Effector memory CD4-positive, alpha-beta T cell (primary cell): ENCODE results near the gene TXNRD3.

Experiments
- DNase-seq, 3 donors: peaks; one replicate each; pipeline ENCODE4 v3.0.0-alpha.2; 2020
- H3K27ac ChIP-seq: 2 replicates; pipeline ENCODE4 v1.7.0; 2013; ENCODE audit warnings: mild to moderate bottlenecking, low read length, moderate library complexity; ENCODE audit not compliant: insufficient read depth, poor library complexity, severe bottlenecking
- H3K27me3 ChIP-seq: replicated peaks from 2 replicates; pipeline ENCODE4 v1.7.0; 2013; ENCODE audit warnings: mild to moderate bottlenecking, low read length; ENCODE audit not compliant: insufficient read depth, control insufficient read depth, poor library complexity, severe bottlenecking
- H3K36me3 ChIP-seq: 2 replicates; pipeline ENCODE4 v1.7.0; 2013; ENCODE audit warnings: mild to moderate bottlenecking, low read length, moderate library complexity; ENCODE audit not compliant: control insufficient read depth, insufficient read depth
- H3K4me1 ChIP-seq: 2 replicates; pipeline ENCODE4 v1.7.0; 2013; ENCODE audit warnings: low read length, mild to moderate bottlenecking; ENCODE audit not compliant: control insufficient read depth, insufficient read depth, poor library complexity, severe bottlenecking
- H3K4me3 ChIP-seq: 2 replicates; pipeline ENCODE4 v1.7.0; 2013; ENCODE audit warnings: low read length, low read depth, mild to moderate bottlenecking; ENCODE audit not compliant: insufficient read depth, poor library complexity, severe bottlenecking
- H3K9me3 ChIP-seq: 2 replicates; pipeline ENCODE4 v1.7.0; 2013; ENCODE audit warnings: mild to moderate bottlenecking, low read length, moderate library complexity; ENCODE audit not compliant: control insufficient read depth

The TXNRD3 gene

GRCh38 chr3:126621171-126621570 lies 33.8 kb downstream of the TXNRD3 start:
- Histone ChIP-seq H3K4me3 (no peak overlapping the region), H3K9me3 (no peaks in the 10 kb centered on the region), H3K27ac (no peak overlapping the region), H3K4me1 (no peaks in the 10 kb centered on the region), H3K36me3 (no peaks in the 10 kb centered on the region), H3K27me3 (no peaks in the 10 kb centered on the region)
- no peak for DNase-seq

DNA sequence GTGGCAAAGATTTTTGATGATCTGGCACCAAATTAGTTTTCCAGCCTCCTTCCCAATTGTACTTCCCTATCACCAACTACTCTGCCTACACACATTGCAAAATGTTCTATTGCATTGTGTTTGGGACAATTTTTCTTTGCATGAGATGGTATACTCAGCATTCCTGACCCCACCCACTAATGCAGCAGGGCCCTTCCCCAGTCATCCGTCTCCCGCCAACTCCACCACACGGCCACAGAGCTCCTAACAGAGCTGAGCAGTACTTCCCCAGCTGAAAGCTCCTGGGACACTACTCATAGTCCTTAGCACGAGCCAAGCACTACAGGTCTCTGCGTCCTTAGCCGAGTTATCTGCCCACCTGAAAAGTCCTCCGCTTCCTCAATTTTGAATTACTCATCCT lies 34.2 kb downstream of the TXNRD3 start:
- H3K9me3 ChIP-seq = no peaks in the 10 kb centered on the region
- DNase-seq = no peak
- no peaks in the 10 kb centered on the region for H3K4me1 ChIP-seq
- H3K27me3 ChIP-seq = no peaks in the 10 kb centered on the region
- no peak overlapping the region for H3K4me3 ChIP-seq
- no peak overlapping the region for H3K27ac ChIP-seq
- no peaks in the 10 kb centered on the region for H3K36me3 ChIP-seq

DNA sequence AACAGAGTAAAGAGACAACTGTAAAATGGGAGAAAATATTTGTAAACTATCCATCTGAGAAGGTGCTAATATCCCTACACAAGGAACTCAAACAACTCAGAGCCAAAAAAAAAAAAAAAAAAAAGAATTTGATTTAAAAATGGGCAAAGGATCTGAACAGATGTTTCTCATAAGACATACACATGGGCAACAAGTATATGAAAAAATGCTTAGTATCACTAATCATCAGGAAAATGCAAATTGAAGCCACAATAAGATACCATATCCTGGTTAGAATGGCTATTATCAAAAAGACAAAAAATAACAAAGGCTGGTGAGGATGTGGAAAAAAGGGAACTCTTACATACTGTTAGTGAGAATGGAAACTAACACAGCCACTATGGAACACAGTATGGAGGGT lies 36.2 kb downstream of the TXNRD3 start:
- Histone ChIP-seq H3K9me3 (no peaks in the 10 kb centered on the region), H3K4me3 (no peak overlapping the region), H3K27me3 (no peaks in the 10 kb centered on the region), H3K27ac (no peak overlapping the region), H3K36me3 (no peaks in the 10 kb centered on the region), H3K4me1 (no peaks in the 10 kb centered on the region)
- no peak for DNase-seq

- no peak for DNase-seq
- H3K9me3 ChIP-seq = no peaks in the 10 kb centered on the region
- H3K27me3 ChIP-seq = no peaks in the 10 kb centered on the region
- H3K36me3 ChIP-seq = no peaks in the 10 kb centered on the region
- no peak overlapping the region for H3K4me3 ChIP-seq
- no peak overlapping the region for H3K27ac ChIP-seq
- no peaks in the 10 kb centered on the region for H3K4me1 ChIP-seq
Measured at GRCh38 chr3:126618021-126618420, 36.9 kb downstream of the TXNRD3 start.

DNA sequence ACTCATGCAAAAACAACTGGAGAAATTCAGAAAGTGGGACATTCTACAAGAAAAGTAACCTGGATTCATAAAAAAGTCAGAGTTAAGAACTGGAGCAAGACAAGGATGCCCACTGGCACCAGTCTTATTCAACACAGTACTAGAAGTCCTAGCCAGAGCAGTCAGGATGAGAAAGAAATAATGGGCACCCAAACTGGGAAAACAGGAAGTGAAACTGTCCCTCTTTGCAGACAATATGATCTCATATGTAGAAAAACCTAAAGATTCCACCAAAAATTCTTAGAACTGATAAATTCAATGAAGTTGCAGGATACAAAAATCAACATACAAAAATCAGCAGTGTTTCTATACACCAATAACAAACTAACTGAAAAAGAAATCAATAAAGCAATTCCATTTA lies 37.4 kb downstream of the TXNRD3 start:
- Histone ChIP-seq H3K27ac (no peak overlapping the region), H3K4me1 (no peaks in the 10 kb centered on the region), H3K9me3 (no peaks in the 10 kb centered on the region), H3K4me3 (no peak overlapping the region), H3K27me3 (no peaks in the 10 kb centered on the region), H3K36me3 (no peaks in the 10 kb centered on the region)
- DNase-seq = no peak

DNA sequence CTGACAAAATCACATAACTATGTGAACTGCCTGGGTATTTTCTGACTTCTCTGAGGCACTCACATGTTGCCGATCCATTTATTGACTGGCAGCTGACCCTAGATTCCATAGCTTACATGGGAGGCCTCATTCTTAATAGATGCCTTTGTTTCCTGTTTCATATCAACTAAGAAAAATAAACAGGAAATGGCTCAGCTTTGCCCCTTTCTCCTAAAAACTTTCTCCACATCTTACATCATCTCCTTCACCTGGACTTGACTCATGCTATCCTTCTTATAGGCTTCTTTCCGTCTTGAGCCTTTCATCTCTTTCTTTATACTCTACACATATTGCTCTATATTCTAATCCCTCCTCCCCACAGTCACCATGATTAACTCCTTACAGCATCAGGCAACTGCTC lies 38.0 kb downstream of the TXNRD3 start:
- no peaks in the 10 kb centered on the region for H3K4me1 ChIP-seq
- H3K4me3 ChIP-seq = no peak overlapping the region

GRCh38 chr3:126613479-126614188 lies 41.3 kb downstream of the TXNRD3 start:
- Histone ChIP-seq H3K27ac (no peak overlapping the region), H3K9me3 (no peaks in the 10 kb centered on the region), H3K4me1 (no peaks in the 10 kb centered on the region), H3K4me3 (no peak overlapping the region), H3K27me3 (no peaks in the 10 kb centered on the region), H3K36me3 (no peaks in the 10 kb centered on the region)
- DNase-seq = no peak

More for the DNA sequence above, 38.0 kb downstream of the TXNRD3 start:
- no peak overlapping the region for H3K27ac ChIP-seq
- H3K27me3 ChIP-seq = no peaks in the 10 kb centered on the region
- no peaks in the 10 kb centered on the region for H3K36me3 ChIP-seq
- no peak for DNase-seq
- H3K9me3 ChIP-seq = no peaks in the 10 kb centered on the region

- Histone ChIP-seq H3K27me3 (no peaks in the 10 kb centered on the region), H3K4me3 (no peak overlapping the region), H3K4me1 (no peaks in the 10 kb centered on the region), H3K9me3 (no peaks in the 10 kb centered on the region), H3K27ac (no peak overlapping the region), H3K36me3 (no peaks in the 10 kb centered on the region)
- no peak for DNase-seq
Measured at GRCh38 chr3:126612479-126613205, 42.3 kb downstream of the TXNRD3 start.

DNA sequence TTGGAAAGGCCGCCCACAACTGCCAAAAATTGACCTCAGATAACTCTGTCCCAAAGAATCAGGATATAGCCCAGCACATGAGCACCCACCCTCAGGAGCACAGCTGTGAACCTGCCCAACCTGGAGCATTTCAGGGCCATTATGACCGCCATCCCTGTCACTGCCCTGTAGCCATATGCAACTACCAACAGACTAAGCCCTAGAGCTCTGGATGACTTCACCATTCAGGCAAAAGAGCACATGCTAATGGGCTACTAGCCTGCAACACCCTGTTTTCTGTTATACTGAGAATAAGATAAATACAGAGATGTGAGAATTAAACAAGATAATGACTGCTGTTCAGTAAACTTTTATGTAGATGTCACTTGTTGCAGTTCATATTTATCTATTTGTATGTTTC lies 45.0 kb downstream of the TXNRD3 start:
- no peak overlapping the region for H3K4me3 ChIP-seq
- no peak for DNase-seq
- no peaks in the 10 kb centered on the region for H3K4me1 ChIP-seq
- H3K36me3 ChIP-seq = no peaks in the 10 kb centered on the region
- H3K27ac ChIP-seq = no peak overlapping the region
- no peaks in the 10 kb centered on the region for H3K27me3 ChIP-seq
- no peaks in the 10 kb centered on the region for H3K9me3 ChIP-seq

DNA sequence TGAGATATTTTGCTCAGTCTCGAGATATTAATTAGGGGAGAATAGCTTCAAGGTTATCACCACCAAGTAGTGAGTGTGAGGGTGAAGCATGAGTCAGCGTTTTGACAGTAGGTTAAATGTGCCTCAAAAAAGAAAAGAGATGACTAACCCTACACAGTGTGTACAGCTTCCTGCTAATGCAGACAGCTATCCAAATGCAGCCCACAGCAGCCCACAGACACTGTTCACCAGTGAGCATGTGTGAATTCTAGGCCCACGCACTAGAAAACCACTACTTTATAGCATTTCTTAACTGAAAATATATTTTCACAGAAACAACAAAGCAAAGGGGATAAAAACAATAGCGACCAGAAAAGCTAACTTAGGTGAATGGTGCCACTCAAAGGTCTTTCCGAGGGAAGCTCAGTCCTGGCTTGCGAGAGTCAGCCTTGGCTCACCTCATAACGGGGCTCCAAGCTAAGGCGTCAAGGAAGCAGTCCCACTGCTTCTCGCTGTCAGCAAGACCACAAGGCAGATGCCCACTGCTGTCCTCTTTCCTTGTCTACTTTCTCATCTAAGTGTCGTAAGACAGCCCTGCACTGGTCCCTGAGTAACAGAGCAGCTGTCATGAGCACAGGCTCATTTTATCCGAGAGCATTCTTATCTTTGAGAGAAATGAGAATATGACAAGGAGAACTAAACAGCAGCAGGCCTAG lies 47.6 kb downstream of the TXNRD3 start:
- Histone ChIP-seq H3K9me3 (no peaks in the 10 kb centered on the region), H3K4me1 (no peaks in the 10 kb centered on the region), H3K4me3 (no peak overlapping the region), H3K27ac (no peak overlapping the region), H3K27me3 (no peaks in the 10 kb centered on the region), H3K36me3 (no peaks in the 10 kb centered on the region)
- no peak for DNase-seq
